Kidney epithelial cell (primary cell): ENCODE data around the gene LHFPL6. TPM values are rescaled to one million over a fixed set of nuclear protein-coding genes. Genes with fewer than 3 reads are reported as not detected.

ENCODE experiments used
- DNase-seq: peaks from one replicate; pipeline ENCODE4 v3.0.0-alpha.2; 2010; ENCODE audit warnings: low read depth
- H3K27me3 ChIP-seq: 2 replicates; pipeline ENCODE4 v1.6.0; 2011; ENCODE audit warnings: low read length; ENCODE audit not compliant: control insufficient read depth, insufficient read depth
- H3K36me3 ChIP-seq: 2 replicates; pipeline ENCODE4 v1.5.1; 2011; ENCODE audit warnings: low read length; ENCODE audit not compliant: control insufficient read depth, insufficient read depth
- H3K4me3 ChIP-seq: 2 replicates; pipeline ENCODE4 v1.5.1; 2011; ENCODE audit warnings: low read depth, mild to moderate bottlenecking, control low read depth, low read length
- CTCF ChIP-seq: IDR thresholded peaks from 2 replicates; pipeline ENCODE4 v1.5.1; 2011; ENCODE audit warnings: mild to moderate bottlenecking, moderate library complexity, low read length, control low read depth, inconsistent platforms; ENCODE audit not compliant: insufficient read depth, poor library complexity, severe bottlenecking
- total RNA-seq: library from RNA; depleted of rRNA; stranded (reverse); fragments of >200 nt; gene quantifications from 2 replicates; pipeline ENCODE4 v1.2.3, GENCODE V29; 2015

The LHFPL6 gene
- total RNA-seq, 1 donor from 2014 or later: 7.0 TPM

GRCh38 chr13:39580881-39581575 lies 22.0 kb downstream of the LHFPL6 start:
- DNase-seq: no peak
- H3K27me3 ChIP-seq: no peaks in the 10 kb centered on the region
- no peak for TF ChIP-seq CTCF
- no peak overlapping the region for H3K4me3 ChIP-seq
- no peaks in the 10 kb centered on the region for H3K36me3 ChIP-seq

- no peaks in the 10 kb centered on the region for H3K36me3 ChIP-seq
- DNase-seq: no peak
- H3K27me3 ChIP-seq: no peaks in the 10 kb centered on the region
- no peak for TF ChIP-seq CTCF
- H3K4me3 ChIP-seq: no peak overlapping the region
These were observed 24.1 kb downstream of the LHFPL6 start for GRCh38 chr13:39578821-39579291.

GRCh38 chr13:39577838-39578491 lies 25.0 kb downstream of the LHFPL6 start:
- no peak for TF ChIP-seq CTCF
- DNase-seq: no peak
- no peaks in the 10 kb centered on the region for H3K36me3 ChIP-seq
- no peaks in the 10 kb centered on the region for H3K27me3 ChIP-seq
- no peak overlapping the region for H3K4me3 ChIP-seq

- no peak for DNase-seq
- Histone ChIP-seq H3K4me3 (no peak overlapping the region), H3K27me3 (no peaks in the 10 kb centered on the region), H3K36me3 (no peaks in the 10 kb centered on the region)
- no peak for TF ChIP-seq CTCF
These were observed 25.8 kb downstream of the LHFPL6 start for GRCh38 chr13:39577203-39577602.

- no peak for DNase-seq
- no peak overlapping the region for H3K4me3 ChIP-seq
- TF ChIP-seq CTCF: no peak
- no peaks in the 10 kb centered on the region for H3K27me3 ChIP-seq
- H3K36me3 ChIP-seq: no peaks in the 10 kb centered on the region
These were observed 27.3 kb downstream of the LHFPL6 start for GRCh38 chr13:39575641-39576238.
